Neural cell (in vitro differentiated cells): ENCODE results near the gene CHP2. TPM values are rescaled to one million over a fixed set of nuclear protein-coding genes. Genes with fewer than 3 reads are reported as not detected.

ENCODE experiments used
- H2AFZ ChIP-seq: fragments of 200-600, 300-800 bp; sonication (generic), shearing (Covaris generic); 2 replicates; pipeline ENCODE4 v1.6.0; 2014; ENCODE audit warnings: low read depth, mild to moderate bottlenecking, antibody characterized with exemption, low read length, moderate library complexity
- H3F3A ChIP-seq: fragments of 200-600 bp; shearing (Covaris generic); 2 replicates; pipeline ENCODE4 v1.6.1; 2016; ENCODE audit warnings: mild to moderate bottlenecking, moderate library complexity, mixed read lengths, antibody characterized with exemption, low read length; ENCODE audit not compliant: insufficient read depth, poor library complexity, severe bottlenecking
- H3K27ac ChIP-seq: fragments of 200-600, 300-800 bp; sonication (generic), shearing (Covaris generic); 2 replicates; pipeline ENCODE4 v1.5.1; 2014; ENCODE audit warnings: mild to moderate bottlenecking, low read length, moderate library complexity
- H3K27me3 ChIP-seq: fragments of 300-800, 200-600 bp; sonication (generic), shearing (Covaris generic); 2 replicates; pipeline ENCODE4 v1.6.0; 2014; ENCODE audit warnings: mild to moderate bottlenecking, low read depth, low read length, moderate library complexity; ENCODE audit not compliant: insufficient read depth
- H3K36me3 ChIP-seq: fragments of 300-800, 200-600 bp; sonication (generic), shearing (Covaris generic); 2 replicates; pipeline ENCODE4 v1.5.1; 2014; ENCODE audit warnings: mild to moderate bottlenecking, antibody characterized with exemption, low read length, moderate library complexity; ENCODE audit not compliant: insufficient read depth
- H3K4me2 ChIP-seq: fragments of 300-800, 200-600 bp; sonication (generic), shearing (Covaris generic); 2 replicates; pipeline ENCODE4 v1.6.0; 2014; ENCODE audit warnings: mild to moderate bottlenecking, low read length
- H3K4me3 ChIP-seq: fragments of 300-800, 200-600 bp; sonication (generic), shearing (Covaris generic); 2 replicates; pipeline ENCODE4 v1.5.1; 2014; ENCODE audit warnings: mild to moderate bottlenecking, low read length, moderate library complexity
- H3K79me2 ChIP-seq: fragments of 200-600 bp; shearing (Covaris generic); replicated peaks from 2 replicates; pipeline ENCODE4 v1.6.0; 2014; ENCODE audit warnings: mild to moderate bottlenecking, low read length, moderate library complexity; ENCODE audit not compliant: insufficient read depth
- H3K9ac ChIP-seq: fragments of 300-800, 200-600 bp; sonication (generic), shearing (Covaris generic); 2 replicates; pipeline ENCODE4 v1.6.1; 2016; ENCODE audit warnings: mild to moderate bottlenecking, low read length, mixed read lengths
- H3K9me2 ChIP-seq: fragments of 200-600 bp; shearing (Covaris generic); 2 replicates; pipeline ENCODE4 v1.6.1; 2016; ENCODE audit warnings: mild to moderate bottlenecking, low read length, mixed read lengths; ENCODE audit not compliant: insufficient read depth
- H3K9me3 ChIP-seq: fragments of 200-600, 300-800 bp; sonication (generic), shearing (Covaris generic); 2 replicates; pipeline ENCODE4 v1.6.1; 2016; ENCODE audit warnings: mild to moderate bottlenecking, mixed run types, low read length, moderate library complexity, mixed read lengths
- H4K20me1 ChIP-seq: fragments of 200-600 bp; shearing (Covaris generic); 2 replicates; pipeline ENCODE4 v1.6.1; 2016; ENCODE audit warnings: mild to moderate bottlenecking, mixed run types; ENCODE audit not compliant: insufficient read depth
- CTCF ChIP-seq: fragments of 450-650 bp; IDR thresholded peaks from 2 replicates; pipeline ENCODE4 v1.5.1; 2014; ENCODE audit warnings: antibody characterized with exemption, mild to moderate bottlenecking, moderate library complexity; ENCODE audit not compliant: poor library complexity, severe bottlenecking
- EP300 ChIP-seq: fragments of 450-650 bp; conservative IDR thresholded peaks from 2 replicates; pipeline ENCODE4 v1.6.1; 2014; ENCODE audit warnings: antibody characterized with exemption, mild to moderate bottlenecking, moderate library complexity; ENCODE audit not compliant: poor library complexity, severe bottlenecking
- EZH2 ChIP-seq: fragments of 200-600, 300-800 bp; shearing (Covaris generic), sonication (generic); IDR thresholded peaks from 2 replicates; pipeline ENCODE4 v1.6.1; 2014; ENCODE audit warnings: antibody characterized with exemption, low read length, borderline replicate concordance, mild to moderate bottlenecking; ENCODE audit not compliant: insufficient read depth, poor library complexity, severe bottlenecking
- MXI1 ChIP-seq: fragments of 450-650 bp; conservative IDR thresholded peaks from 2 replicates; pipeline ENCODE4 v1.6.1; 2014; ENCODE audit warnings: antibody characterized with exemption, mild to moderate bottlenecking; ENCODE audit not compliant: poor library complexity, severe bottlenecking
- POLR2AphosphoS5 ChIP-seq: IDR thresholded peaks from 2 replicates; pipeline ENCODE4 v1.6.1; 2012
- RAD21 ChIP-seq: fragments of 450-650 bp; conservative IDR thresholded peaks from 2 replicates; pipeline ENCODE4 v1.6.1; 2014; ENCODE audit warnings: antibody characterized with exemption, mild to moderate bottlenecking, moderate library complexity
- SMC3 ChIP-seq: fragments of 450-650 bp; conservative IDR thresholded peaks from 2 replicates; pipeline ENCODE4 v1.6.1; 2014; ENCODE audit warnings: antibody characterized with exemption, mild to moderate bottlenecking, moderate library complexity; ENCODE audit not compliant: poor library complexity
- TAF1 ChIP-seq: IDR thresholded peaks from 2 replicates; pipeline ENCODE4 v1.6.1; 2012; ENCODE audit warnings: low read depth
- polyA plus RNA-seq: library from polyadenylated mRNA; depleted of rRNA; stranded (reverse); fragments of >200 nt; gene quantifications from 2 replicates; pipeline ENCODE4 v1.2.3, GENCODE V29; 2014
- TF ChIP-seq, protein P1 (sequence below): IDR thresholded peaks from 2 replicates; pipeline ENCODE4 v1.6.1; 2012; ENCODE audit warnings: borderline replicate concordance

The CHP2 gene
- polyA plus RNA-seq, 1 donor from 2014 or later: not detected

DNA sequence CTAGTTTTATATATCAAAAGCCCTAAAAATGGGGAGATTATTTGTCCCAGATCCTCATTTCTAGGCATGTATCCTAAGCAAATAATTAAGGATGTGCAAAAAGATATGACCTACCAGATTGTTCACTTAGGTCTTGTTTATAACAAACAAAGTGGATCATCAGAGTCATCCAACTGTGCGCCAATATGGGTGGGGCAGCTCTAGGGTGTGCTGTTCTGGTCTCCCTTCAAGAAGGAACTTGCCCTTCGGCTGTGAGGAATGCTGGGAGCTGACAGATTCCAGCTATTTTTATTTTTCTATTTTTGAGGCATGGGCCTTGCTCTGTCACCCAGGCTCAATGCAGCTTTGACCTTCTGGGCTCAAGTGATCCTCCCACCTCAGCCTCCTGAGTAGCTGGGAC lies 13.8 kb downstream of the CHP2 start:
- TF ChIP-seq EZH2 (no peak), MXI1 (no peak)

GRCh38 chr16:23771027-23771426 lies 16.2 kb downstream of the CHP2 start:
- H2AFZ ChIP-seq: no peak overlapping the region
- TF ChIP-seq, protein P1, sequence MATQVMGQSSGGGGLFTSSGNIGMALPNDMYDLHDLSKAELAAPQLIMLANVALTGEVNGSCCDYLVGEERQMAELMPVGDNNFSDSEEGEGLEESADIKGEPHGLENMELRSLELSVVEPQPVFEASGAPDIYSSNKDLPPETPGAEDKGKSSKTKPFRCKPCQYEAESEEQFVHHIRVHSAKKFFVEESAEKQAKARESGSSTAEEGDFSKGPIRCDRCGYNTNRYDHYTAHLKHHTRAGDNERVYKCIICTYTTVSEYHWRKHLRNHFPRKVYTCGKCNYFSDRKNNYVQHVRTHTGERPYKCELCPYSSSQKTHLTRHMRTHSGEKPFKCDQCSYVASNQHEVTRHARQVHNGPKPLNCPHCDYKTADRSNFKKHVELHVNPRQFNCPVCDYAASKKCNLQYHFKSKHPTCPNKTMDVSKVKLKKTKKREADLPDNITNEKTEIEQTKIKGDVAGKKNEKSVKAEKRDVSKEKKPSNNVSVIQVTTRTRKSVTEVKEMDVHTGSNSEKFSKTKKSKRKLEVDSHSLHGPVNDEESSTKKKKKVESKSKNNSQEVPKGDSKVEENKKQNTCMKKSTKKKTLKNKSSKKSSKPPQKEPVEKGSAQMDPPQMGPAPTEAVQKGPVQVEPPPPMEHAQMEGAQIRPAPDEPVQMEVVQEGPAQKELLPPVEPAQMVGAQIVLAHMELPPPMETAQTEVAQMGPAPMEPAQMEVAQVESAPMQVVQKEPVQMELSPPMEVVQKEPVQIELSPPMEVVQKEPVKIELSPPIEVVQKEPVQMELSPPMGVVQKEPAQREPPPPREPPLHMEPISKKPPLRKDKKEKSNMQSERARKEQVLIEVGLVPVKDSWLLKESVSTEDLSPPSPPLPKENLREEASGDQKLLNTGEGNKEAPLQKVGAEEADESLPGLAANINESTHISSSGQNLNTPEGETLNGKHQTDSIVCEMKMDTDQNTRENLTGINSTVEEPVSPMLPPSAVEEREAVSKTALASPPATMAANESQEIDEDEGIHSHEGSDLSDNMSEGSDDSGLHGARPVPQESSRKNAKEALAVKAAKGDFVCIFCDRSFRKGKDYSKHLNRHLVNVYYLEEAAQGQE: no peak
- TF ChIP-seq RAD21 (no peak), MXI1 (no peak), EZH2 (no peak), TAF1 (no peak), SMC3 (no peak), CTCF (no peak), EP300 (no peak), POLR2AphosphoS5 (no peak)
- H3K27me3 ChIP-seq: no peaks in the 10 kb centered on the region
- H3K27ac ChIP-seq: no peak overlapping the region
- no peaks in the 10 kb centered on the region for H3K36me3 ChIP-seq
- no peak overlapping the region for H3K4me3 ChIP-seq
- no peak overlapping the region for H3K4me2 ChIP-seq
- no peaks in the 10 kb centered on the region for H3K9me3 ChIP-seq
- no peaks in the 10 kb centered on the region for H3F3A ChIP-seq
- H4K20me1 ChIP-seq: no peaks in the 10 kb centered on the region
- H3K79me2 ChIP-seq: no peaks in the 10 kb centered on the region
- no peak overlapping the region for H3K9ac ChIP-seq
- no peaks in the 10 kb centered on the region for H3K9me2 ChIP-seq

More for the DNA sequence above, 13.8 kb downstream of the CHP2 start:
- Histone ChIP-seq H4K20me1 (no peaks in the 10 kb centered on the region), H3K27ac (no peak overlapping the region), H3K27me3 (no peaks in the 10 kb centered on the region), H3K4me2 (no peak overlapping the region), H3F3A (no peaks in the 10 kb centered on the region), H3K4me3 (no peak overlapping the region), H3K9me3 (no peaks in the 10 kb centered on the region), H3K79me2 (no peaks in the 10 kb centered on the region), H3K9ac (no peak overlapping the region), H2AFZ (no peak overlapping the region), H3K36me3 (no peaks in the 10 kb centered on the region), H3K9me2 (no peaks in the 10 kb centered on the region)

- no peak overlapping the region for H3K9ac ChIP-seq
- no peak overlapping the region for H3K4me3 ChIP-seq
- no peaks in the 10 kb centered on the region for H3K79me2 ChIP-seq
- no peaks in the 10 kb centered on the region for H3K27me3 ChIP-seq
- TF ChIP-seq RAD21 (no peak), MXI1 (no peak)
- no peaks in the 10 kb centered on the region for H3K9me3 ChIP-seq
- no peaks in the 10 kb centered on the region for H3K9me2 ChIP-seq
- no peaks in the 10 kb centered on the region for H3F3A ChIP-seq
- no peak overlapping the region for H2AFZ ChIP-seq
- no peak overlapping the region for H3K4me2 ChIP-seq
- no peaks in the 10 kb centered on the region for H4K20me1 ChIP-seq
- no peaks in the 10 kb centered on the region for H3K36me3 ChIP-seq
- H3K27ac ChIP-seq: no peak overlapping the region
These were observed 16.8 kb downstream of the CHP2 start for GRCh38 chr16:23771642-23772041.
